ENCODE measurements around the gene MTMR1. TPM values are rescaled to one million over a fixed set of nuclear protein-coding genes. Genes with fewer than 3 reads are reported as not detected.

The MTMR1 gene
- total and polyA plus RNA-seq, 9 of the 15 experiments (the other 6 are each of a cell fraction or from before 2014, with no cell fraction given): 0.96 to 35.4 (median 22.4) TPM

GRCh38 chrX:150761819-150762216 lies 68.6 kb downstream of the MTMR1 start (continued):
- TF ChIP-seq, protein P1, sequence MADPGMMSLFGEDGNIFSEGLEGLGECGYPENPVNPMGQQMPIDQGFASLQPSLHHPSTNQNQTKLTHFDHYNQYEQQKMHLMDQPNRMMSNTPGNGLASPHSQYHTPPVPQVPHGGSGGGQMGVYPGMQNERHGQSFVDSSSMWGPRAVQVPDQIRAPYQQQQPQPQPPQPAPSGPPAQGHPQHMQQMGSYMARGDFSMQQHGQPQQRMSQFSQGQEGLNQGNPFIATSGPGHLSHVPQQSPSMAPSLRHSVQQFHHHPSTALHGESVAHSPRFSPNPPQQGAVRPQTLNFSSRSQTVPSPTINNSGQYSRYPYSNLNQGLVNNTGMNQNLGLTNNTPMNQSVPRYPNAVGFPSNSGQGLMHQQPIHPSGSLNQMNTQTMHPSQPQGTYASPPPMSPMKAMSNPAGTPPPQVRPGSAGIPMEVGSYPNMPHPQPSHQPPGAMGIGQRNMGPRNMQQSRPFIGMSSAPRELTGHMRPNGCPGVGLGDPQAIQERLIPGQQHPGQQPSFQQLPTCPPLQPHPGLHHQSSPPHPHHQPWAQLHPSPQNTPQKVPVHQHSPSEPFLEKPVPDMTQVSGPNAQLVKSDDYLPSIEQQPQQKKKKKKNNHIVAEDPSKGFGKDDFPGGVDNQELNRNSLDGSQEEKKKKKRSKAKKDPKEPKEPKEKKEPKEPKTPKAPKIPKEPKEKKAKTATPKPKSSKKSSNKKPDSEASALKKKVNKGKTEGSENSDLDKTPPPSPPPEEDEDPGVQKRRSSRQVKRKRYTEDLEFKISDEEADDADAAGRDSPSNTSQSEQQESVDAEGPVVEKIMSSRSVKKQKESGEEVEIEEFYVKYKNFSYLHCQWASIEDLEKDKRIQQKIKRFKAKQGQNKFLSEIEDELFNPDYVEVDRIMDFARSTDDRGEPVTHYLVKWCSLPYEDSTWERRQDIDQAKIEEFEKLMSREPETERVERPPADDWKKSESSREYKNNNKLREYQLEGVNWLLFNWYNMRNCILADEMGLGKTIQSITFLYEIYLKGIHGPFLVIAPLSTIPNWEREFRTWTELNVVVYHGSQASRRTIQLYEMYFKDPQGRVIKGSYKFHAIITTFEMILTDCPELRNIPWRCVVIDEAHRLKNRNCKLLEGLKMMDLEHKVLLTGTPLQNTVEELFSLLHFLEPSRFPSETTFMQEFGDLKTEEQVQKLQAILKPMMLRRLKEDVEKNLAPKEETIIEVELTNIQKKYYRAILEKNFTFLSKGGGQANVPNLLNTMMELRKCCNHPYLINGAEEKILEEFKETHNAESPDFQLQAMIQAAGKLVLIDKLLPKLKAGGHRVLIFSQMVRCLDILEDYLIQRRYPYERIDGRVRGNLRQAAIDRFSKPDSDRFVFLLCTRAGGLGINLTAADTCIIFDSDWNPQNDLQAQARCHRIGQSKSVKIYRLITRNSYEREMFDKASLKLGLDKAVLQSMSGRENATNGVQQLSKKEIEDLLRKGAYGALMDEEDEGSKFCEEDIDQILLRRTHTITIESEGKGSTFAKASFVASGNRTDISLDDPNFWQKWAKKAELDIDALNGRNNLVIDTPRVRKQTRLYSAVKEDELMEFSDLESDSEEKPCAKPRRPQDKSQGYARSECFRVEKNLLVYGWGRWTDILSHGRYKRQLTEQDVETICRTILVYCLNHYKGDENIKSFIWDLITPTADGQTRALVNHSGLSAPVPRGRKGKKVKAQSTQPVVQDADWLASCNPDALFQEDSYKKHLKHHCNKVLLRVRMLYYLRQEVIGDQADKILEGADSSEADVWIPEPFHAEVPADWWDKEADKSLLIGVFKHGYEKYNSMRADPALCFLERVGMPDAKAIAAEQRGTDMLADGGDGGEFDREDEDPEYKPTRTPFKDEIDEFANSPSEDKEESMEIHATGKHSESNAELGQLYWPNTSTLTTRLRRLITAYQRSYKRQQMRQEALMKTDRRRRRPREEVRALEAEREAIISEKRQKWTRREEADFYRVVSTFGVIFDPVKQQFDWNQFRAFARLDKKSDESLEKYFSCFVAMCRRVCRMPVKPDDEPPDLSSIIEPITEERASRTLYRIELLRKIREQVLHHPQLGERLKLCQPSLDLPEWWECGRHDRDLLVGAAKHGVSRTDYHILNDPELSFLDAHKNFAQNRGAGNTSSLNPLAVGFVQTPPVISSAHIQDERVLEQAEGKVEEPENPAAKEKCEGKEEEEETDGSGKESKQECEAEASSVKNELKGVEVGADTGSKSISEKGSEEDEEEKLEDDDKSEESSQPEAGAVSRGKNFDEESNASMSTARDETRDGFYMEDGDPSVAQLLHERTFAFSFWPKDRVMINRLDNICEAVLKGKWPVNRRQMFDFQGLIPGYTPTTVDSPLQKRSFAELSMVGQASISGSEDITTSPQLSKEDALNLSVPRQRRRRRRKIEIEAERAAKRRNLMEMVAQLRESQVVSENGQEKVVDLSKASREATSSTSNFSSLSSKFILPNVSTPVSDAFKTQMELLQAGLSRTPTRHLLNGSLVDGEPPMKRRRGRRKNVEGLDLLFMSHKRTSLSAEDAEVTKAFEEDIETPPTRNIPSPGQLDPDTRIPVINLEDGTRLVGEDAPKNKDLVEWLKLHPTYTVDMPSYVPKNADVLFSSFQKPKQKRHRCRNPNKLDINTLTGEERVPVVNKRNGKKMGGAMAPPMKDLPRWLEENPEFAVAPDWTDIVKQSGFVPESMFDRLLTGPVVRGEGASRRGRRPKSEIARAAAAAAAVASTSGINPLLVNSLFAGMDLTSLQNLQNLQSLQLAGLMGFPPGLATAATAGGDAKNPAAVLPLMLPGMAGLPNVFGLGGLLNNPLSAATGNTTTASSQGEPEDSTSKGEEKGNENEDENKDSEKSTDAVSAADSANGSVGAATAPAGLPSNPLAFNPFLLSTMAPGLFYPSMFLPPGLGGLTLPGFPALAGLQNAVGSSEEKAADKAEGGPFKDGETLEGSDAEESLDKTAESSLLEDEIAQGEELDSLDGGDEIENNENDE (IDR thresholded peaks at IDR 0.05; ENCODE audit: low read depth, low read length): no peak
- TF ChIP-seq ZNF224 (CRISPR knock-in tag; IDR thresholded peaks at IDR 0.05): no peak
- TF ChIP-seq FOXK1 (CRISPR knock-in tag; IDR thresholded peaks at IDR 0.05; ENCODE audit: borderline replicate concordance): no peak
- TF ChIP-seq MTF1 (CRISPR knock-in tag; IDR thresholded peaks at IDR 0.05; ENCODE audit: borderline replicate concordance): no peak
- TF ChIP-seq JUND (IDR thresholded peaks at IDR 0.05; ENCODE audit: borderline replicate concordance, low read depth, low read length): no peak
- no peak for TF ChIP-seq JUND (tag; IDR thresholded peaks at IDR 0.05; ENCODE audit: borderline replicate concordance, low read depth, low read length)
- TF ChIP-seq ZNF707 (CRISPR knock-in tag; conservative IDR thresholded peaks at IDR 0.05): no peak
